ENCODE data around the gene CLEC16A.

CLEC16A gene

DNA sequence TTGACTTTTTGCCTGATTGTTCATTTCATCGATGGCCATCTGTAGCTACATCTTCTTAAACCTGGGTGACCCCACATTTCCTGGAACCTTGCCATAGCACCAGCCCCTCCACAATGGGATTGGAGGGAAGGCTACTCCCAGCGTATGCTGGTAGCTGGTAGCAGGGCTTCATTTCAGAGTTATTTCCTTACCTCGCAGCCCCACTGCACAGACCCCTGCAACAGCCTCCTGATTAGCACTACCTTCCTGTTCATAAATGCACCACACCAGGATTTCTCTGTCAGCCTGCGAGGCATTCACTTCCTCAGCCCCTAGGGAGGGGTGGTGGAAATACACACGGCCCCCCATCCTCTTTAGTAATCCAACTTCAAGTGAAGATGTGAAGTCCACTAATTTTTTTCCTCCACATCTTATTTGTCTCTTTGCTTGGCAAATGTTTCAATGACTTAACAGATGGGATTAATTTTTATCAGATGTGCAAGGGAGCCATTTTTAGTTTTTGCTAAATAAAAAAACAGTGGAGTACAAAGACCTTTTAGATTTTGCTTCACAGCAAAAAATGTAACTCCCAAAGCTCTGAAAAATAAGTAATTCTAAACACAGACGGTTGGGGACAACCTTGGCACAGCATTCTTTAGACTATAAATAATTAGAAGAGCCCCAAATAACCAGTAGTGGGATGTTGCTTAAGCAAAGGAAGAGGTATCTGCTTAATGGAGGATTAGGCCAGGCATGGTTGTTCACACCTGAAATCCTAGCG lies 76.6 kb downstream of the CLEC16A start:
- DNase-seq, result peak; percentile 25

DNA sequence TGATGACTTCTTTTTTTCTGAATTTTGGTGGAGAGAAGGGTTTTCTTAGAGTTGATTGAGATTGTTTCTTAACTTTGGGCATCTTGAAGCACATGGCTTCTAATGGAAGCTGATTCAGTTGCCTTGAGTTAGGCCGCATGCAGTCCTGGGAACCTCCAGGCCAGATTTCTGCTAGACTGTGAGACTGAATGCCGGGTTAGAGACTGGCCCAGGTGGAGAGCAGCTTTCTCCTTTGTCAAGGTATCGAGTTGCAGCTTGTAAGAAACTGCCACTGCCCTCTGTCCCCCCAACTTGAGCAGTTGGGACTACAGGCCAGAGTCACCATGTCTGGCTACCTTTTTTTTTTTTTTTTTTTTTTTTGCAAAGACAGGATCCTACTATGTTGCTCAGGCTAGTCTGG lies 77.6 kb downstream of the CLEC16A start:
- DNase-seq, result no peak

DNA sequence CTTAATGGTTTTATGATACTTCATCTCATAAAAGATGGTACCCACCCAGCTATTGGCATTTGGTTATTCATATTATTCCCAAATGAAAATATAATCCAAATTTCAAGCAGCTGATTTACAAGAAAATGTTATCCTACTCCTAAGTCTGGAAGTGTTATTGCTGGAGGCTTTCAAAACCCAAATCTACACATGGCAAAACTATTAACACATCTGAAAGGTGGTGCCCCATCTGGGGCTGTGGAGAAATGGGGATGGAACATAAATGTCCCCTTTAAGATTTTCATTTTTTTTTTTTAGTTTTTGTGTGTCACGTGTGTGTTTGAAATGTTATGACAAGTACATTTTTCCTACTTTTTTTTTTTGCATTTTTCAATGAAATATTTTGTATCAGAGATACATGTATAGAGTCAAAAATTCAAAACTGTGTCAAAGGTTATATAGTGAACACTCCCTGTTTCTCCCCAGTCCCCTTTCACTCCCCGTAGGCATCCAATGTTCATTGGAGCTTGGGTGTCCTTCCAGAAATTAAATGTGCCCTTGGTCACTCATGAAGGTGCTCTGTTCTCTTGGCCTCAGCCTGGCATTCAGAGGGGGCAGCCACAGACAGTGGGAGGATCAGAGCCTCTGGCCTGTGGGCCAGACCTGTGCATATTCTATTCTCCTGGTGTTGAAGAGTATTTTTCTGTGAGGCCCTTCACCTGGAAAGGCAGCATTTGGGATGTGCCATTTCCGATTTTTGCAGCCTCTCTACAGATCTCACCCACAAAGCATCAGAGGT lies 79.1 kb downstream of the CLEC16A start:
- DNase-seq, result no peak

DNA sequence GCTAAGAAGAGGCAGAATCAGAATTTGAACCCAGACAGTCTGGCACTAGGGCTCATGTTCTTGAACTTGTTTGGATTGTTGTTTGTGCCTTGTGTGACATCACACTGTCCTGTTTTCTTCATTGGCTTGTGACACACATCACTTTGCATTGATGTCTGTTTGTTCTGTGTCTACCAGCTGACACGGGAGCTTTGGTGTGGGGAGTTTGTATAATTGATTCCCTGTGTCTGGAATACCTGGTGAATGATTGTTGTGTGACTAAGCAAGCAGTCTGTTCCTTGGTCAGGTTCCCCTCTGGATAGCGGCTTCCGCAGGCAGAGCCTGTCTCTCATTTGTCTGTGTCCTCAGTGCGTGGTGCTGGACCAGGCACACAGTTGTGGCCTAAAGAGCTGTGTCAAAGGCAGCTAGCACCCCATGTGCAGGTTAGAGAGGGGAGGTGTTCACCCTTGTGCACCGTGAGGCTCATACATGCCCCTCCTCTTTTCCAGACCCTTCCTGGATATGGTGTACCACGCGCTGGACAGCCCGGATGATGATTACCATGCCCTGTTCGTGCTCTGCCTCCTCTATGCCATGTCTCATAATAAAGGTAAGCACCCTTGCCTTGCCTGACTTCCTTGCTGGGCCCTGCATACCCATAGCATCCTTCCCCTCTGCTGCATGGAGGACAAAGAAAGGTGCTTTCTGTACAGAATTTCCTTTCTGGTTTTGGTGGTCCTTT lies 80.1 kb downstream of the CLEC16A start:
- DNase-seq, result no peak

DNA sequence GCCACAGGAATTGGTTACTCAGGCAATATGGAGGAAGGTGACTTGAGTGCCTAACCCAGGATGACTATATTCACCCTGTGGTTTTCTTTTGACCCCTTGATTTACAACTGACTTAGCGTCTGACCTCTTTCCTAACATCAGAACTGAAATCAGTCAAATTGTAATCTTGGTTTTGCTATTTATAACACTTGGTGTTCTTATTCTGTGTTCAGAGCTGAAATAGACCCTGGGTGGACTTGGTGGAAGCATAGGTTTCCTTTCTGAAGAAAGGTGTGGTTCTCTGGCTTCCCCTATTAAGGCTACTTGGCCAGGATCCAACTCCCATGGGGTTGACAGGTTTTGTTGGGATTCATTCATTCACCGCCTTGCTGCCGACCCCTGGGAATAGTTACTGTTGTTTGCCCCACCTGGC lies 80.8 kb downstream of the CLEC16A start:
- no peak for DNase-seq

DNA sequence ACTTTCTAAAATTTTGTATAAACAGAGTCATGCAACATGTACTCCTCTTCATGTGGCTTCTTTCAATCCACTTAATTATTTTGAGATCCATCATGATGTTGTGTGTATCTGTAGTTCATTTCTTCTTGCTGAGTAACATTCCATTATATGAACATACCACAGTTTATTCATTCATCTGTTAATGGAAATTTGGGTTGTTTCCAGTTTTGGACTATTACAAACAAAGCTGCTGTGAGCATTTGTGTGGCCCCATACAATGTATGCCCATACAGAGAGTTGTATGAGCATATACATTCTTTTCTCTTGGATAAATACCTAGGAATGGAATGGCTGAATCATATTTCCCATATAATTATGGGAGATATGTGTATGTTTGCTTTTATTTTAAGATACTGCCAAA lies 85.6 kb downstream of the CLEC16A start:
- DNase-seq, result no peak

DNA sequence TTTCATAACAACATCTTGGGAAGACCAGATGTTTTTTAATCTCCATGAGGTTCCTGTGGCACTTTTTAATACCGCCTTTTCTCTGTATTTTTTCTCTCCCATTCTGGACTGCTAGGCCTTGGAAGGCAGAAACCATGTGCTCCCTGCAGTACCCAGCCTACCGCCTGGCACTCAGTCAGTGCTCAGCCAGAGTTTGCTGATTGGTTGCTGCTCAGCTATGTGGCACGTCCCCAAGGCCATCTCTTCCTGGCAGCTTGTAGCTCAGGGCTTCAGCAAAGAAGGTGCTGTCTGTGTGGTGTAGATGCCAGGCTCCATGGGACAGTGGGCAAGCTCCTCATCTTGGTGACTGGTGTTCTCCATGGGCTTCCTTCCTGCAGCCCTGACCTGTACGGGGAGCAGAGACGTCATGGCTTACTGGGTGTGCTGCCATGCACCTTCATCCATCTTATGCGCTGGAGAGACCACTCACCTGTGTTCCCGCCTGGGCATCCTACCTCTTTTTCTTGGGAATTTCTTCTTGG lies 86.7 kb downstream of the CLEC16A start:
- DNase-seq, result no peak

DNA sequence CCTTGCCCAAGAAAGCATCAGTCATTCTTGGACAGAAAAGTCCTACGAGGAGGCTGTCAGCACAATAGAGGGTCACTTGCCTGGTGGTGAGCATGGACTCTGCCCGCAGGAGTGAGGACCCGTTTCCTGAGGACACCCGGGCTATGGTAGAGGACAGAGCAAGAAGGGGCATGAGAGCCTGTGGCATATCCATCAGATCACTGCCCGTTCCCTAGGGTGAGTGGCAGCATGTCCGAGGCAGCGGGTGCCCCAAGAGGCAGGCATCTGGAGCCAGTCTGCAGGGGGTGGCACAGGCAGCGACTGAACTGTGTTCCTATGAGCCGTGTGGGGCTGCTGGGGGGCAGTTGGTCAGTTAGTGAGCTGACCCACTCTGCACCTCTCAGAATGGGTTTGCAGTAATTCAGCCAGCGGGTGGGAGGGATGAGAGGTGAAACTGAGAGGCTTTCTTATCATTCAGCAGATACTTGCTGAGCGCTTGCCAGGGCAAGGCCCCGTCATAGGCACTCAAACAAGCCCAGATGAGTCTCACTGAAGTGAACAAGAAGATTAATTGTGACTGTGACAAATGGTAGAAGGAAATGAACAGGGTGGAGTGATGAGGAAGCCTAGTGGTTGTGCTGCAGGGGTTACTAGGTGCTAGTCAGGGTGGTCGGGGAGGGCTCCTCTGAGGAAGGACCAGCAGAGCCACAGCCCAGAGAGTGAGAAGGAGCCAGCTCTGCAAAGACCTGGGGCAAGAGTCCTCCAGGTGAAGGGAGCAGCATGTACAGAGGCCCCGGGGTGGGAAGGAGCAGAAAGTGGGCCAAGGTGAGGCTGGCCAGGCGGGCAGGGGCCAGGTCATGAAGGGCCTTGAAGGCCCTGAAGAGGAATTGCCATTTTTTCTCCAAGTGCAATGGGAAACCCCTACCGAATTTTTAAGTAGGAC lies 87.9 kb downstream of the CLEC16A start:
- peak; percentile 59 for DNase-seq

DNA sequence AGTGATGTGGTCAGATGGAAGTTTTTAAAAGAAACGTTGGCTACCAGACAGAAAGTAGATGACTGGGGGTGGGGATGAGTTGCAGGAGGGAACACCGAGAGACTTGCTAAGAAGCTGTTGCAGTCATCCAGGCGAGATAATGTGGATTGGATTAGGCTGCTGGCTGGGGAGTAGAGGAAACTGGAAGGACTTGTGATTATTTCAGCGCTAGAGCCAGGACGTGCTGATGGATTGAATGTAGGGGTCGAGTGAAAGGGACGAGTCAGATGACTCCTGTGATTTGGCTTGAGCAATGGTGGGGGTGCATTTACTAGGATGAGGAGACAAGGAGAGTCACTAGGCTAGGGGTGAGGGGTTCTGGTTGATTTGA lies 88.5 kb downstream of the CLEC16A start:
- no peak for DNase-seq

DNA sequence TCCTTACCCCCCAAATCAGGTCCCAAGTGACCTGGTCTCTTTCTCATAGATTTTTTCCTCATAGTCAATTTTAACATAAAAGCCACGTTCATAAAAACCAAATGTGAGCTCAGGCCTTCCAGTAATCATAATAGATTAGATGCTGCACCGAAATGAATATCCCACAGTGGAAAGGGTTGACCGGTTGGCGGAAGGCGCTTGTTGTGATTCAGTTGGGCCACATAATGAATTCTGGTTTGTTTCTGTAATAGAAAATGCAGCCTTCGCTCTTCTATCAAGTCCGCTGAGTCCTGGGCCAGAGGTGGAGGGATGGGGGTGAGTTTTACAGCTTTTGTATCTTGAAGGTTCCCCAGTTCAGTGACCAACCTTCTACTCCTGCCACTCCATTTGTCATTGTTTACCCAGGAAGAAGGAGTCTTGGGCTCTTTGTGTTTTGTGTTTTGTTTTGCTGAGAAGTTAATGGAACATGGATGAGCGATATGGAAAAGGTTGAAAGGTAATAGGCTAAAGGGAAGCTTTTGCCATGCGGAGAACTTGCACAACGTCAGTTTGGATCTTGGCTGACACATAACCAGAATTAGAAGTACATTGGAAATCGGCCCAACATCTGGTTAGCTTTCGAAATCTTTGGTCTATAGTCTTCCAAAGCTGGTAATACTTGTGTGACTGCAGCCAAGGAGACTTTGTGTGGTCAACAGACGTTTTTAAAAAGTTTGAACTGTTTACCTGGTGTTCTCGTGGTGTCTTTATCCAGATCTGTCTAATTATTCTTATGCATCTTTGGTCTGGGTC lies 89.5 kb downstream of the CLEC16A start:
- DNase-seq, result no peak

DNA sequence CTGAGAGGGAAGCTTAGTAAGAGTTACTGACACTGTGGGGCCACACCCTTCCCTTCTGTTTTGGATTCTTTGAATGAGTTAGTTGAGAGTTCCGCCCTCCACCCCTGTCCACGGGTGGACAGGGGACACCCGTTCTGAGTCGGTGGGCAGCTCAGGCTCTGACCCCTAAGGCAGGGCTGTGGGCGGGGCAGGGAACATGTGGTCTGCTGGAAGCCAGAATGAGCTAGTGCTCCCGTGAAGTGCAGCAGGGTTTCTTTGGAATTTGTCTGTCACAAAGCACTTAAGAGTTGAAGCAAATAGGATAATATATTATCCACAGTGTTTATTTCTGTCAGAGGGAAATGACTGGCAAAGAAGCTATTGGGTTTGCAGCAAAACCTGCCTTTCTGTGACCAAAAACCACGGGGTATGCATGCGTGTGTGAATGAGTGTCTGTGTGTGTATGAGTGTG lies 90.1 kb downstream of the CLEC16A start:
- no peak for DNase-seq

DNA sequence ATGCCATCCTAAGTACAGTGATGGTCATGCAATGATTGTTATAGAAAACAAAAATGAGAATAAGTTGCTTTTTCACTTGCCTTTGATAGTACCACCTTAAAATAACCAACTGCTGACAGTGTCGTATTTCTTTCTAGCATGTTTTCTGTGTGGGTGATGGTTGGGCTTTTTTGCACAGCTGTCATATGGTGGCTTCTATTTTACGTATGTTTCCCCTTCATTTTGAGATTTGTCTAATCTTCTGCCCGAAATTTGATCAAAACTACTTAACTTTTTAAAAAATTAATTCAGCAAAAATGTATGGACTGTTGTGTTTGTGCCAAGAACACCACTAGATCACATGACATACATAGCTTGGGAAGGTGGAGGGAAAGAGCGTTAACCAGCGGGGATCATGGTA lies 90.7 kb downstream of the CLEC16A start:
- no peak for DNase-seq

DNA sequence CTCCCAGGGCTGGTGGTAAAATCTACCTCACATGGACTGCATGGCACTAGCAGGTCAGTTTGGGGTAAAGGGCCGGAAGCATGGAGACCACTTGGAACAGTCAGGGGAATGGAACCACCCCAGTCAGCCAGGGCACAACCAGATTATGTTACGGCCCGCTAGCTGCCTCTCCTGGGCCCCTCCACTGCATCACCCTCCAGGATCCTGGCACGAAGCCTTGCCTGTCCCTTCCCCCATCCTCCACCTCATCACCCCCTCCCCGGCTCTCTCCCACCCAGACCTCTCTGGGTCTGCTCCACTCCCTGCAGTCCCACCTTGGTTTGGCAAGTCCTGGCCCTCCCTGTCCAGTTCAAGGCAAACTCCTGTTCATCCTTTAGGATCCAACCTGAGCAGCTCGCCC lies 91.7 kb downstream of the CLEC16A start:
- DNase-seq, result no peak

DNA sequence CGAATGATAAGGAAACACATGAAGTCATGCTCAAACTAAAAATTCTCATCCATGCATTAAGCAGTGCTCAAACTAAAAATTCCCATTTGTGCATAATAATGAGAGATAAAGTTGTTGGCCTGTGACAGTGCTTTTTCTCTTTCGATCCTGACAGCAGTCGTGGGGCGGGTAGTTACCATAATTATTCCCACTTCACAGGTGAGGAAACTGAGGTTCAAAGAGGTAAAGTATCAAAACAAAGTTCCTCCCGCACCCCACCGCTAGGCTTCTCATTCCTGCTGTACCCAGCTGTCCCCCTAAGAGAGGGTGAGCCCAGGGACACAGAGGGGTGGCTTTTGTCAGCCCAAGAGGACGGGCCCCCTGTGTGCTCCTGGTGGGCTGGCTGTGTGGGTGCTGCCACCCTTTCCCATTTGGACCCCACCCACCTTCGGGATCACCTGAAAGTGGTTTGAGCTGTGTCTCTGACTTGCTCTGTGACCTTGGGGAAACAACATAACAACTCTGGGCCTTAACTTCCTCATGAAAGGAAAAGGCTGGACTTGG lies 92.6 kb downstream of the CLEC16A start:
- no peak for DNase-seq

DNA sequence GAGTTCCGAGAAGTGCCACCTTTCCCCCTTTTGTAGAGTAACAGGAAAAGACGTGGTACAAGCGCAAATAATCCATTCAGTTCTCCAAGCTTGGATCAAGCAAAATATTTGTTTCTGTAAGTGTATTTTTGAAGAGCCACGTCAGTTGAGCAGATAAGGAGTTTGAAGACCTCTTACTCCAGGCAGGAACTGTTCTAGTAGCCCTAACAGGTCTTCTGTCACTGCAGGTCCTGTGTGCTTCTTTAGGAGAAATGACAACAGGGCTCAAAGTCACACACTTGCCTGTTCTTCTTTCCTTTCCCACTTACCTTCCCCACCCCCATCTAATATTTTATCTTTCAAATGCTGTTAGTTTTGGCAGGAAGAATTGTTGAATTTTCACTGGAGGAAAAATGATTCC lies 93.9 kb downstream of the CLEC16A start:
- DNase-seq, result no peak

DNA sequence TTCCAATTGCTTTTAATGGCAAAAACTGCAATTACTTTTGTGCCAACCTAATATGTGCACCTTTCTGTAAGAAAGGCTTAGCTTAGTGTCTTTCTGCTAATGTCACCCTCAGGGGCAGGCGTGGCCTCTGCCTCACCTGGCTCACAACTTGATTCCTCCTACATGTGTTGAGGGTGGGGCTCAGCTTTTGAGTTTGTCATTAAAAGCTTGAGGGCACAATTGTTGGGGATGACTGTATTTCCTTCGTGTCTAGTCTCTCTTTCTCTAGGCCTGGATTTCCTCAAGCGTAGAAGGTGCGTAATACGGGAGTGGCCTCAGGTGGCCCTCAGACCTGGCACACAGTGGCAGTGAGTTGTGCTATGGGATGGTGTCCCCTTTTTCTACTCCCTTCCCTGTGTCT lies 94.4 kb downstream of the CLEC16A start:
- no peak for DNase-seq

DNA sequence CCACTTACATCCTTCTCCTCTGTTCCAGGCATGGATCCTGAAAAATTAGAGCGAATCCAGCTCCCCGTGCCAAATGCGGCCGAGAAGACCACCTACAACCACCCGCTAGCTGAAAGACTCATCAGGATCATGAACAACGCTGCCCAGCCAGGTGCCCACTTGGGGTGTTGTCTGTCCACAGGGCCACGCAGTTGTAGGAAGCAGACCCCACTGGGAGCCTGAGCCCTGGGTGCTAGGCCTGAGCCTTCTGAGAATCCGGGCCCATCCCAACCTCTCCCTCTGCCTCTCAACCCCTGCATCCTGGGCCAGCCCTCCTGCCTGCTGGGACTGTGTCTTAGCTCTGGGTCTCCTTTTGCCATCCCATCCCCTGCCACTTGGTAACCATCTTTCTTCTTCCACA lies 95.4 kb downstream of the CLEC16A start:
- DNase-seq, result no peak

DNA sequence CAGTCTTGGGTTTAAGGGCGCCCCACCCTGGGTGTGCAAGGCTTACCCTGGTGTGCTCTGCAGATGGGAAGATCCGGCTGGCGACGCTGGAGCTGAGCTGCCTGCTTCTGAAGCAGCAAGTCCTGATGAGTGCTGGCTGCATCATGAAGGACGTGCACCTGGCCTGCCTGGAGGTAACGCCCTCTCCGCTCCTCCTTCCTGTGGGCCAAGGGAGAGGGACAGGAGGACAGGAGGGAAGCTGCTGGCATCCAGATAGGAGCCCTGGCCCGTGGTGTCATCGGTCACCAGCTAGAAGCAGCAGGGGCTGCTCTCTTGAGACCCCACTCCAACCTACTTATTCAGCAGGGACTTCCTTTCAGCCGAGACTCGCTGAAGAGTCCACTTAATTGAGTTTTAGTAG lies 97.8 kb downstream of the CLEC16A start:
- no peak for DNase-seq

DNA sequence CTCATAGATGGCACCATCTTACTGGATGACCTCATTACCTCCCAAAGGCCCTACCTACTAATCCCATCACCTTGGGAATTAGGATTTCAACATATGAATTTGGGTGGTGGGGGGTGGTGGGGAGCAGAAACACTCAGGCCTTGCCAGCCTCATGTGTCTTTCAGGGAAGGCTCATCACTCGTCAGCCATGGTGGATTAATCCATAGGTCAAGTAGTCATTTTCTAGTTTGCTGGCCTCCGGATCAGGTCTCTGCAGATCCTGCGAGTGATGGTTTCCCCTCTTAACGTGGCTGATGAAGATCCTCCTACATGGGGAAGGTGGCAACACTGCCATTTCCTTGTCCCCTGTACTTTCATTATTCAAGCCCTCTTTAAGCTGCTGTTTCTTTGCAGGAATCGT lies 101.1 kb downstream of the CLEC16A start:
- no peak for DNase-seq

DNA sequence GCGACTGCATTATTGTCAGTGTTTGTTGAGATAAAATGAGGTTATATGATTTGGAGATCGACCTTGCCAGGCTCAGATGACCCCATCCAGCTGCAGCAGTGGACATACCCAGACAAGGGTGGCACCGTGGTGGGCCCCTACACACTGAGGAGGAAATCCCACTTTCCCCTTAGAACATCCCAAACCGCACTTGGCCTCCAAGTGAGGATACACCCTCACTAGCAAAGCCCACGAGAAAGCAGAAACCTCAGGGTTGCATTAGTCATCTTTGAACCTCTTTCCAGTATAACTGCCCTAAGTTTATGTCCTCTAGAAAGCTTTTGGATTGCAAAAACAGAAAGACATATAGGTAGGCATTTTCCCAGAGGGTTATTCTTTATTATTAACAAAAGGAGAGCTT lies 101.5 kb downstream of the CLEC16A start:
- DNase-seq, result no peak

DNA sequence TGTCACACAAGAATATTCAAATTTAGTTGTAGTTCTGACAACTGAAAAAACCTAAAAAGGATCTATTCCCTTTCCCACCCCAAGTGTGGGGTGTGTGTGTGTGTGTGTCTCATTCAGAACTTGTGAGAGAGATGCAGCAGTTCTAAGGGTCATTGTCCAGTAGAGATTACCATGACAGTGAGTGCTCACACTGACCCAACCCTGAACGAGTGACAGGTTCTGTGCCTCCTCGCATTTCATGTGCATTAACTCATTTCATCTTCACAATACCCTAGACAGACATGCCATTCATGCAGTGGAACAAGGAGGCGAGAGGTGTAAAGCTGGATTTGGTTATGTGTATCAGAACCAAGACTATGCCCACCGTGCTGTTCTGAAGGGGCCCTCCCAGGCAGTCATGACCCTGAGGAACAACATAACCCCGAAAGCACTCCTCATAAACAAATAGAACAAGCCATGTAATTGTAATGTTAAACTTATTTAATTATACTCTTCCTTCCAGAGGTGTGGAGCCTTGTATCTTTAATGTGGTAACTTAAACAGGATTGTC lies 102.1 kb downstream of the CLEC16A start:
- DNase-seq, result no peak
